ENCODE results near the gene OR6B3.

The OR6B3 gene

DNA sequence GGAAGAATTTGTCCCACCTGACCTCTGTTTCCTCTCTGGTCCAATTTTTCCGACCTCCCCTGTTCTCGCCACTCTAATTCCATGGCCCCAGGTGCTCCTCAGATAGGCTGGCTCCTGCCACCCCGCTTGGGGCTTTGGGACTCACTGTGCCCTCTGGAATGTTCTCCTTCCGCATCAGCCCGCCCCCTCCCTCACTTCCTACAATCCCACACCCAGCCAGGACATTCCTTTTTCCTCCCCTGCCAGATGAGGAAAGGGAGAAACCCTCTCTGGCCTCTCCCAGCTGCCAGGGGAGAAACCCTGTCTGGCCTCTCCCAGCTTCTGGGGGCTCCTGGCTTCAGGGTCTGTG, 20.0 kb downstream of the OR6B3 start:
- H3K4me3 ChIP-seq (ENCODE audit: low read depth, low read length), result no peak overlapping the region
- in situ Hi-C loops (cut with HindIII; ENCODE audit: low sequenced_read_pairs), result no loop called here
- TF ChIP-seq CTCF (IDR thresholded peaks at IDR 0.05; ENCODE audit: low read depth, low read length, missing control alignments), result no peak
- no peak for DNase-seq (ENCODE audit: low read depth)

- H3K4me3 ChIP-seq (ENCODE audit: low read depth, low read length), result no peak overlapping the region
Measured at GRCh38 chr2:240032406-240033329, 20.7 kb downstream of the OR6B3 start.

GRCh38 chr2:240030379-240031094, 22.8 kb downstream of the OR6B3 start, which contains the start of gene OR6B2:
Gene OR6B2 (minus strand): TSS chr2:240030429. CDS start chr2:240030429, 0 bp downstream.
- in situ Hi-C loops (cut with HindIII; ENCODE audit: low sequenced_read_pairs), result no loop called here
- no peak for DNase-seq (ENCODE audit: low read depth)
- no peak within 1 kb of the TSS for H3K4me3 ChIP-seq (ENCODE audit: low read depth, low read length)
- no peak for TF ChIP-seq CTCF (IDR thresholded peaks at IDR 0.05; ENCODE audit: low read depth, low read length, missing control alignments)

More at GRCh38 chr2:240032406-240033329, 20.7 kb downstream of the OR6B3 start:
- in situ Hi-C loops (cut with HindIII; ENCODE audit: low sequenced_read_pairs), result no loop called here
- DNase-seq (ENCODE audit: low read depth), result no peak
- TF ChIP-seq CTCF (IDR thresholded peaks at IDR 0.05; ENCODE audit: low read depth, low read length, missing control alignments), result no peak

- no peak for TF ChIP-seq CTCF (IDR thresholded peaks at IDR 0.05; ENCODE audit: low read depth, low read length, missing control alignments)
- H3K4me3 ChIP-seq (ENCODE audit: low read depth, low read length), result peak overlapping the region; percentile 94
- no peak for DNase-seq (ENCODE audit: low read depth)
- in situ Hi-C loops (cut with HindIII; ENCODE audit: low sequenced_read_pairs), result no loop called here
Measured at GRCh38 chr2:240024766-240025165, 28.6 kb downstream of the OR6B3 start.

- TF ChIP-seq CTCF (IDR thresholded peaks at IDR 0.05; ENCODE audit: low read depth, low read length, missing control alignments), result no peak
- in situ Hi-C loops (cut with HindIII; ENCODE audit: low sequenced_read_pairs), result no loop called here
- DNase-seq (ENCODE audit: low read depth), result no peak
- H3K4me3 ChIP-seq (ENCODE audit: low read depth, low read length), result no peak overlapping the region
Measured at GRCh38 chr2:240023792-240024191, 29.5 kb downstream of the OR6B3 start.

GRCh38 chr2:240021488-240022104, 31.7 kb downstream of the OR6B3 start:
- TF ChIP-seq CTCF (IDR thresholded peaks at IDR 0.05; ENCODE audit: low read depth, low read length, missing control alignments), result peak; percentile 97
- peak; percentile 23 for DNase-seq (ENCODE audit: low read depth)
- in situ Hi-C loops (cut with HindIII; ENCODE audit: low sequenced_read_pairs), result no loop called here

More at GRCh38 chr2:240021488-240022104, 31.7 kb downstream of the OR6B3 start:
- H3K4me3 ChIP-seq (ENCODE audit: low read depth, low read length), result no peak overlapping the region

Data from astrocyte of the cerebellum (primary cell).